ENCODE data around the gene SLMAP.
"Not testable (repeated sequence)": the region's sequence is repeated elsewhere in the genome, so short reads cannot be mapped to it uniquely, and the experiment has no call there.

SLMAP gene

DNA sequence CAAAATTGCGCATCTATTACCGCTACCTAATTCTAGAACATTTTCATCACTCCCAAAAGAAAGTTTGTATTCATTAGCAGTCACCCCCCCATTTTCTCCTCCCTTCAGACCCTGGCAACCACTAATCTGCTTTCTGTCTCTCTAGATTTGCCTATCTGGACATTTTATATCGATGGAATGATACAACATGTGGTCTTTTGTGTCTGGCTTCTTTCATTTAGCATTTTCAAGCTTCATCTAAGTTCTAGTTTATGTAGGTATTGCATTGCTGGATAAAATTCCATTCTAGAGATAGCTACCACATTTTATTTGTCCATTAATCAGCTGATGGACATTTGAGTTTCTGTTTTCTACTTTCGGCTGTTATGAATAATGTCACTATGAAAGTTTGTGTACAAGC is 38.4 kb downstream of the SLMAP start:
- DNase-seq (ENCODE audit: low spot score), result no peak

DNA sequence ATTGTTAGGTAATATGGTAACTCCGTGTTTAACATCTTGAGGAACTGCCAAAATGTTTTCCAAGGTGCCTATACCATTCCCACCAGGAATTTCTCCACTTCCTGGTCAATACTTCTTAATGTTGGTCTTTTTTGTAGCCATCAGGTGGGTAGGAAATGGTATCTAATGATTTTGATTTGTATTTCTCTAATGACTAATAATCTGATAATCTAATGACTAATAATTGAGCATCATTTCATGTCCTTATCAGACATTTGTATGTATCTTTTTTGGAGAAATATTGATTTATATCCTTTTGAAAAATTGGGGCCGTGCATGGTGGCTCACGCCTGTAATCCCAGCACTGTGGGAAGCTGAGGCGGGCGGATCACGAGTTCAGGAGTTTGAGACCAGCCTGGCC is 38.8 kb downstream of the SLMAP start:
- no peak for DNase-seq (ENCODE audit: low spot score)

DNA sequence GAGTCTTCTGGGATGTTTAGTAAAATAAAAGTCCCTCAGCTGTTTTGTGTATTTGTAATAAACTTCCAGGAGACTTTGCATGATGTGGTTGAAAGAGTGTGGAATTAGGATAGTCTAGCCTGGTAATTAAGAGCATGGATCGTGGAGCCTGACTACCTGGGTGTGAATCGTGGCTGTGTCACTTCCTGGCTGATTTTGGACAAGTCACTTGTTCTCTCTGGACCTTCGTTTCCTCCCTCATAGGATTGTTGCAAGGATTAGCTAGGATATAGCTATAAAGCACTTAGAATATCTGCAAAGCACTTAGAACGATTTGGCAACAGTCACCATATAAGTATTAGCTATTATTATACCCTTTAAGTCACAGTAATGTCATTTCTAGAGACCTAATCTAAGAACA is 40.2 kb downstream of the SLMAP start:
- DNase-seq (ENCODE audit: low spot score), result no peak

DNA sequence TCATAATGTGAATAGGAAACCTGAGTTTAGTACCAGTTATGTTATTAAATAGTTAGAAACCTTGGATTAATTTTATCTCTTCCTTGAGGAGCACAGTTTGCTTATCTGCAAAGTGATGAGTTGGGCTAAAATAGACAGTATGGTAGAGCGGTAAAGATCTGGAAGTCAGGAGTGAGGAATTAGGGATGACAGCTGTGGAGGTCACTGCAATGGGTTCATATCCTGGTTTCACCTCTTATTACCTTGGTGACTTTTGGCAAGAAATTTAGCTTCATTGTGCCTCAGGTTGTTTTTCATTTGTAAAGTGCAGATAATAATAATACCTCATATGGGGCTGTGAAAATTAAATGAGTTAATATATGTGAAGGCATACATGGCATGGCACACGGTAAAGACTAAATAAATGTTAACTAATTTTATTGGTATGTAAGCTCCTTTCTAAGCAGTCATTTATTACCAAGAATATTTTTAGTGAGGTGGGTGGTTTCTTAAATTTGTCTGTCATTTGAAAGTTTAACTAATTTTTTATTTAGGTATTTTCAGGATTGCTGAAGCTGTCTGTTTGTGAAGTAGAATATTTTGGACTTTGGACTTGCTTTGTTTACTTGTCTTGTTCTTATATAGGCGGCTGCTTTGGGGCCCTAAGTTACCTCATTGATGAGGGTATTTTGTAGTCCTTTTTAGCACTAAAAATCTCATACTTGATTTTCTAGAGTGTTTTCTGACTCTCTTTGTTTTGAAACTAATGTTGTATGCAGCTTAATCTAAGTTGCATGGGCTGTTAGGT is 41.8 kb downstream of the SLMAP start:
- no peak for DNase-seq (ENCODE audit: low spot score)

DNA sequence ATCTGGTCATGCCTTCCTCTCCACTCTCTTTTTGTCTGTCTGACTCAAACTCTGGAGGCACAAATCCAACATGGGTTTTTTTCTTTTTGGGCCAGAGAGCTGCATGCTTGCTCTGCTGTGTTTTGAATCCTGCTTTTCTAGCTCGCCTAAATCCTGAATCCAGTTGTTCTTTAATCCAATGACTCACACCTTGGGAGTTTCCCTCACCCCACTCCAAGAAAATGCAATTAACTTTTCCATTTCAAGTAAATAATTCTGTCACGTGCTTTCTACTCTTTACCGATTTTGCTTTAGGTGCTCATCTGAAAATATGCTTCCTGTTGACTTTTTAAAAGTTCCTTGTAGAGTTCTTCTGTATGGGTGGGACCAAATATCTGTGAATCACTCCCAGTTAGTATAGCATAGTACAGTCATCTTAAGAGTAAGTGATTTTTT is 47.6 kb downstream of the SLMAP start:
- DNase-seq (ENCODE audit: low spot score), result peak; percentile 12

DNA sequence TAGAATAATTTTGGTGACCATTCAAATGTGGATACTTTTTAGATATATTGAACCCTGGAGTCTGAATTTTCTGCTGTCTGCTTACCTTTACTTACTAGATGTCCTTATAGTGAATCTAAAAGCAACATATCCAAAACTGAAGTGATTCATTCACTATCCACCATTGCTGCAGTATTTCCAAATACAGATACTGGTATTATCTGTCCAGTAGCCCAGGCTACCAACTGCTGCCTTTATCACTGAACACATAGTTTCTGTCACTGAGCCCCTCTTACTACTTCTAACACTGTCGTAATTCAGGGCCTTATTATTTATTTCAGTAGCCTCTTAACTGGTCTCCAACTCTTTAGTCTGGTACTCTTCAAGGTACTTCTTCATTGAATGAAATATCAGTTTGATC is 49.2 kb downstream of the SLMAP start:
- no peak for DNase-seq (ENCODE audit: low spot score)

DNA sequence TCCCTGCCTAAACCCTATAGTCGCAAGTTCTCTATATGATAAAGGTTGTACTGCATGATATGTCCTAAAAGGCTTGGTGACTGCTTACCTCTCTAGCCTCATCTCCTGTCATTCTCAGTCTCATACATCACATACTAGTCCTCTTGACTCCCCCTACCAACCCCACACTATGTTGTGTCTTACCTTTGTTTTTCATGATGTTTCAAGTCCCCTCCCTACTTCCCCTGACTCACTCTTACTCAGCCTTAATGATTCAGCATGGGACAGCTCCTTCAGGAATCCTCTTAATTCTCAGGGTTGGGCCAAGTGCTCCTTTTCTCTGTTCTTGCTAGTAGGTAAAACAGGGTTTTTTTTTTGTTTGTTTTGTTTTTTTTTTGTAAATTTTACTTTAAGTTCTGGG is 49.6 kb downstream of the SLMAP start:
- no peak for DNase-seq (ENCODE audit: low spot score)

DNA sequence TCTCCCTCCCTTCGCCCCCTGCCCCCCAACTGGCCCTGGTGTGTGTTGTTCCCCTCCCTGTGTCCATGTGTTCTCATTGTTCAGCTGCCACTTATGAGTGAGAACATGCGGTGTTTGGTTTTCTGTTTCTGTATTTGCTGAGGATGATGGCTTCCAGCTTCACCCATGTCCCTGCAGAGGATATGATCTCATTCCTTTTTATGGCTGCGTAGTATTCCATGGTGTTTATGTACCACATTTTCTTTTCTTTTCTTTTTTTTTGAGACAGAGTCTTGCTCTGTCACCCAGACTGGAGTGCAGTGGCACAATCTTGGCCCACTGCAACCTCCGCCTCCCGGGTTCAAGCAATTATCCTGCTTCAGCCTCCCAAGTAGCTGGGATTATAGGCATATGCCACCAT is 50.1 kb downstream of the SLMAP start:
- not testable (repeated sequence) for DNase-seq (ENCODE audit: low spot score)

DNA sequence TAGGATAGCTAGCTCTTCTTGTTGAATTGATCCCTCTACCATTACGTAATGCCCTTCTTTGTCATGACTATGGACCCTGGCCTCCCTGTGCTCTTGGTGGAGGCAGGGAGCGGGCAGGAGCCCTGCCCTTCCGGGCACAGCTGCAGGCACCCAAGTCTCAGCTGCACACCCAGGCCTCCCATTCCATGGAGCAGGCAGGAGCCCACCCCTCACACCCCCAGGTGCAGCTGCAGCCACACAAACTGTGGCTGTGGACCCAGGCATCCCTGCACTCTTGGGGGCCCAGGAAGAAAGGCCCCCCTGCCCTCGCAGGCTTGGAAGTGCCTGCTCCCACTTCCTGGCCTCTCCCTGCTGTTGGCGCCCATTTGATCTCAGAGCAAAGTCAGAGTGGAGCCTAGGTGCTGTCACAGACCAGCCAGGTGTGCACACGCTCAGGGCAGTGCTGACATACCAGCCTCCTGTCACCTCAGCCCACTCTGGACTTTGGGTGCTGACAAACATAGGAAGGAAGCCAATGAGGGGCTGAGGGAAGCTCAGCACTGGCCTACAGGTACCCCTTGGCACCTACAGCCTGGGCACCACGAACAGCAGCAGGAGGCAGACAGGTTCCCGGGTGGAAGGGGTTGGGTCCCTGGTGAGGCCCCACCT is 53.0 kb downstream of the SLMAP start:
- no peak for DNase-seq (ENCODE audit: low spot score)

DNA sequence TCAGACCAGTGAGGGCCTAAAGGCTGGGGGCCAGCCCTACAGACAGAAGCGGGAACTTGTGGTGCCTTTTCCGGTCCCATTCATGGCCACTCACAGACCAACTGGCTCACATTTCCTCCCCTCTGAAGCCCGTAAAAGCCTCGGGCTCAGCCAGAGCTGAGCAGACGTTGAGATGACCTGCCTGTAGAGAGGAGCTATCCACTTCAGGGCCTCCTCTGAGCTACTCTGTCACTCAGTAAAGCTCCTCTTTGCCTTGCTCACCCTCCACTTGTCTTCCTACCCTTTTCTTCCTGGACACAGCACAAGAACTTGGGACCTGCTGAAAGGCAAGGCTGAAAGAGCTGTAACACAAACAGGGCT is 53.5 kb downstream of the SLMAP start:
- DNase-seq (ENCODE audit: low spot score), result no peak

DNA sequence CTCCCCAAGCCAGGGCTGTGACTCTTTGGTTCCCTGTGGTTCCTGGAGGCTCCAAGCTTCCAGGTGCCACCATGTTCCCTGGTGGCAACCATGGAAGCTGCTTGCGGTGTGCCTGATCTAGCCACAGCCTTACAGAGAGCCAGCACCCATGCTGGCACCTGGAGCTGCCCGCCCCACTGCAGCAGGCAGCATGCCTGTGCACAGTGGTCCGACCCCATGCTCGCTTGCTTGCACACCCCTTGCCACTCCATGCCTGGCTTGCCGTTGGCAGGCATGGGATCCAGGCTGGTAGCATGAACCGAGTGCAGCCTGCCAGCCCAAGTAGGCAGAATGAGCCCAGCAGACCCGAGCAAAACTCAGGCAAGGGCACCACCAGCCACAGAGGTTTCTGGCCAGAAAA is 53.9 kb downstream of the SLMAP start:
- no peak for DNase-seq (ENCODE audit: low spot score)

DNA sequence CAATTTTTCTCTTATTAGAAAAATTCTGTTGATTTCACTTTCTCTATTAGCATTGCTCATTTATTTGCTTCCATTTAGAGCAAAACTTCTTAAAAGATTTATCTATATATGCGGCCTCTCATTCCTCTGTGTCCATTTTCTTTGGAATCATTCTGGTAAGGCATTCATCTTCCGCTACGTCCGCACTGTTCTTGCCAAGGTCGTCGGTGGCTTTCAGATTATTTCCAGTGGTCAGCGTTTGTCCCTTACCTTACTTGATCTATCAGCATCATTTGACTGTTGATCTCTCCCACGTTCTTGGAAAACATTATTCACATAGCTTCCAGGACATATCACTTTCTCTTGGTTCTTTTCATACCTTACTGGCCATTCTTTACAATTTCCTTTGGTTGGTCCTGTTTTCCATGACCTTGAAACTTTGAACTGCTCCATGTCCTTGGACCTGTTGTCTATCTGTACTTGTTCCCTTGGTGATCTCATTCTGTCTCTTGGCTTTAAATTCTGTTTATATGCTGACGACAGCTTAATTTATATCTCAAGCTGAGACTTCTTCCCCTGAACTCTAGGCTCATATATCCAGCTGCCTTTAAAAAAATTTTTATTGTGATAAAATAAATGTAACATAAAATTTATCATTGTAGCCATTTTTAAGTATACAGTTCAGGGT is 54.5 kb downstream of the SLMAP start:
- no peak for DNase-seq (ENCODE audit: low spot score)

DNA sequence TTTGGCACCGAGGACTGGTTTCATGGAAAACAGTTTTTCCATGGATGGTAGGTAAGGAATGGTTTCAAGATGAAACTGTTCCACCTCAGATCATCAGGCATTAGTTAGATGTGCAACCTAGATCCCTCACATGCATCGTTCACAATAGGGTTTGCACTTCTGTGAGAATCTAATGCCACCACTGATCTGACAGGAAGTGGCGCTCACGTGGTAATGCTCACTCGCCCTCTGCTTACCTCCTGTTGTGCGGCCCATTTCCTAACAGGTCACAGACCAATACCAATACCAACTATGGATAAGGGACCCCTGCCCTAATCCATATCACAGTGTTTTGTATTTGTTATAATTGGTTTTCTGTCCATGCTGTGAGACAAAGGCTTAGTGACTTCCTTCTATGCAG is 58.9 kb downstream of the SLMAP start:
- no peak for DNase-seq (ENCODE audit: low spot score)

DNA sequence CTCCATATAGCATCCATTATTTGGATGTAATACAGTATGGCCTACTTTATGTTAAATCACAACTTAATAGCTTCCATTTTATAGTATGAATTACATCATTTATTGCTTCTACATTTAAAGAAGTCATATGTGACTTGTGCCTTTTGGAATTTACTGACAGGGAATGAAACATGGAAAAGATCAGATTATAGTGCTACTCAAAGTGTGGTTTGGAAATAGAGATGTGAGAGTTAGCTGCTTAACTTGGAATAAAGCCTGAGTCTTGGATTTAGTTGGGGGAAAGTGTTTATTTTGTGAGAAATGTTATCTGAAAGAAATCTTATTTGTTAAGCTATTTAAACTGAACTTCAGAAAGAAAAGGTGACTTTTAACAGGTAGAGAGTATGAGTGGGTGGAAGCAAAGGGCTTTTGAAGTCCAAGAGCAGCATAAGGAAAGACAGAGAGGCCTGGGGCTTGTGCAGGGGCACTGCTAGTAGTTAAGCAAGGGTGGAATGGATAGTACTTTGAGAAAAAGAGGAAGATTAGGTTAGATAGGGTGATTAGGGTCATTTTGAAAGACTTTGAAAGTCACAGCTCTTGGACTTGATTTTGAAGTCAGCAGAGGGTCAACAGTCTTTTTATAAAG is 60.5 kb downstream of the SLMAP start:
- no peak for DNase-seq (ENCODE audit: low spot score)

DNA sequence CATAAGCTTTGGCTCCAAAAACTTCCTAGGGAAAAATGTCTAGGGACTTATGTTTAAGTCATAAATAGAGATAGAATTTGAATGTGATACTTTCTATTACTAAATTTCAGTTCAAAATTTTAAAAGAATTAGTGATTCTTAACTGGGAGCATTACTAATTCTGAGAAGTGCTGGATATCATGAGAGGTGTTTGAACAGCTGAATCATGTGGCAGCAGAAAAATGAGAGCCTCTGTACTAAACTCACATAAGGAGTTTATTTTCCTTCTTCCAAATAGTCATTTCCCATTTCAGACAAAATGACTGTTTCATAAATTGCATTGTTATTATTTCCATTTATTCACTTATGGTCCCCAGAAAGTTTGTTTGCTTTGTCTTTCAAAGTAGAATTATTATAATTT is 62.7 kb downstream of the SLMAP start:
- DNase-seq (ENCODE audit: low spot score), result no peak

DNA sequence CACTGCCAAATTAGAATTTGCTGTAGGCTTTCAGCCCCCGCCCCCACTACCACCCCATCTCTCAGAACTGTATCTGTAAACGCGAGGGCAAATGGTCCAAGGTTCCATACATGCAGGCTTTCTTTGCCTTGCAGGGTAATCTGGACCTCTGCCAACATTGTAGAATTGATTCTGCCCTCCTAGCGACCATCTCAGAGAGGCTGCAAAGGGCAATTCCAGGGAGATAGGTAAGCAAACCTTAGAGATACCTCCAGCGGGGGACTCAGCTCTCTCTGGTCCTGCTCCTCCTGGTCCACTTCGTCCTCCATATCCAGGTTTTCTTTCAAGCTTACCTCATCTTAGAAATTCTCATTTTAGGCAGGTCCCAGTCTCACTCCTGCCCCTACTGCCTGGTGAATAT is 64.4 kb downstream of the SLMAP start:
- no peak for DNase-seq (ENCODE audit: low spot score)

DNA sequence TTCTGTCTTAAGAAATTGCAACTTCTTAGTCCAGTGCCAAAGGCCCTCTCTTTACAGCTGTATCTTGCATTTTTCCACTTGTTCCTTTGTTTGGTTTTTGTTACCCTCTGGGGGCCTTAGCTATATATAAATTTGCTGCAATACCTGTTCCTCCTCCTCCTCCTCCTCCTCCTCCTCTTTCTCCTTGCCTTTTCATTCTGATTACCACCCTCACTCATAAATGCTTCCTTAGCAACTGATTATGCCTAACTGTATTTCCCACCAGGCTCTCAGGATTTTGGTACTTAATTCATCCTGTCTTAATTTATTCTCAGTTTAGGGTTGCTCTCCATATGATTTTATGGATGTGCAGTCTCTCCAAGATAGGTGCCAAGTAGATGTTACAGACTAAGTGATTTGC is 65.7 kb downstream of the SLMAP start:
- DNase-seq (ENCODE audit: low spot score), result no peak

DNA sequence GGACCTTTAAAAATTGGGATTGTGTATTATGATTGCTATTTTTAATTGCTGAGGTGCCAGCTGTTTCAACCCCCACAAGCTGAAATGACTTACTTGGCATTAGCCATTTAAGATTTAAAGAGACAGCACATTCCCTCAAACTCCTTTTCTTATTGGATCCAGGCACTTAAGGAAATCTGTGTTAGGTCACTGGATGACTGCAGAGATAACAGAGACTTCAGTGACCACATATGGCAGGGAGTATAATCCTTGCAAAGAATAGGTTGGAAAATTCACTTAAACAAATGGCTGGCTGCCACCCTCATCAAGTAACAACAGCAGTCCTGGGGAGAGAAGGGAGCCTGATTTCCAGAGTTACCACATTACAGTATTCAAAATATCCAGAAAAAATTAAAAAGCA is 66.6 kb downstream of the SLMAP start:
- no peak for DNase-seq (ENCODE audit: low spot score)

DNA sequence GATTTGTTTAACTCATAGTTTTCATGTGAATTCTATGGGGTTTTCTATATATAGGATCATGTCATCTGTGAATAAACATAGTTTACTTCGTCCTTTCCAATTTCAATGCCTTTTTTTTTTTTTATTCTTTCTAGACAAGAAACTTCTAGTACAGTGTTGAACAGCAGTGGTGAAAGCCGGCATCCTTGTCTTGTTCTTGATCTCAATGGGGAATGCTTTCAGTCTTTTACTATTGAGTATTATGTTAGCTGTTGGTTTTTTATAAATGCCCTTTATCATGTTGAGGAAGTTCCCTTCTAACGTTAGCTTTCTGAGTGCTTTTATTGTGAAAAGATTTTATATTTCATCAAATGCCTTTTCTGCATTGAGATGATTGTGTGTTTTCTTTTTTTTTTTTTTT is 69.0 kb downstream of the SLMAP start:
- DNase-seq (ENCODE audit: low spot score), result no peak

DNA sequence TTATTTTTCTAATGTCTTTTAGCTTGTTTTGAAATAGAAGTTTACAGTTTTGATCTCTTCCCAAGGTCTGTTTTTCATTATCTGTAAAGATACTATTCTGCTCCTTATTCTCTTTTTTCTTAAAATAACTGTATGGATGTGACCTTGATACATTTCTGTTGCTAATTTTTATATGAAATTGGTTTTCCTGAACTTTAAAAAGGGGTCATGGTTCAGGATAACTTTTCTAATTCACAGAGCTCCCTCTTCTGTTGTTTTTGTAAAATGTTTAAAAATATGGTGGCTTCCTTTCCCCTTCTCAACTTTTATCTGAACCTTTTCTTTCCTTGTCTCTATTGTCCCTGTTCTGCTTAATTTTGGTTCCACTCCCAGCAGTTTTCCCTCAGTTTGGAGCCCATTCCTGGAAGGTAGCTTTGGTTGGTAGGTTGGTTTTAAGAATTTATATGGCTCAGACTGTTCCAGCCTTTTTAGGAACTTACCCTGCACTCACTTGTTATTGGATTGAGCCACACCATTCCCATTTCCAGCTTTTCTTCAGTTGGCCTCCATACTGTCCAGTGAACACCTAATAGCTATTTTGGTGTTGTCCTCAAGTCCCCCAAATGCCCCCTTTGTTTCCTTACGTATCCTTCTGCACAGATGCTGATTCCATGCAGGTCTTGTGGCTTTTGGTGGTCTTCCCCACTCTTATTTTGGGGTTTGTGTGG is 70.3 kb downstream of the SLMAP start:
- DNase-seq (ENCODE audit: low spot score), result no peak

DNA sequence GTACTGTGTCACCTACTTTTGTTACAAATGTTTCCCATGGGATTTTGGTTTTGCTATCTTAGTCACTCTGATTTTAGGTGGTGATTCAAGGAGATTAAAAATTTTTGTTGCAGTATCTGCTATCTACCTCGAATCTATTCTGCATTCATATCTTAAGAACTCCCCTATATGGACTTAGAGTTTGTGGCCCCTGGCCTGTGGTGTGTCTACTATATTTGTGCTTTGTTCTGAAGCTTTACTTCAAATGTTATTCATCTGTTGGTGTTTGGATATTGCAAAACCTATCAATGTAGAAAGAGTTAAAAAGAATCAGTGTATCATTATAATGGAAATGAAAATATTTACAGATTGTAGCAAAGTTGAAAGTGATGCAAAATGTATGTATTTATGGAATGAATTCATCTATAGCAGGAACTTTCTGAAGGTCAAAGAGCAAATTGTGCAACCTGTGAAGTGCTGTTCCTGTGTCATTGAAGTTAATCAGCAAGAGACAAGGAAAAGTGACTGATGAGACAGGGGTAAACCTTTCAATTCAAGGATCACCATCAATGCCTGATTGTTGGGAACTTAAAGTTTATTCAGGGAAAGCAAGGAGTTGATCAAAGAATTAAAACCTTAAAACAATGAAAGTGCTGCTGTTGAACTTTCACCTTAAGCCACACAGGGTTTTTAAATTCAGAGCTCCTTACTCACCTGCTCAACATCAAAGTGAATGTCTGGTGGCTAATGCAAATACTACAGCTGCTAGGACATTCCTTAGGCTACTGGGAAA is 71.0 kb downstream of the SLMAP start:
- DNase-seq (ENCODE audit: low spot score), result no peak

DNA sequence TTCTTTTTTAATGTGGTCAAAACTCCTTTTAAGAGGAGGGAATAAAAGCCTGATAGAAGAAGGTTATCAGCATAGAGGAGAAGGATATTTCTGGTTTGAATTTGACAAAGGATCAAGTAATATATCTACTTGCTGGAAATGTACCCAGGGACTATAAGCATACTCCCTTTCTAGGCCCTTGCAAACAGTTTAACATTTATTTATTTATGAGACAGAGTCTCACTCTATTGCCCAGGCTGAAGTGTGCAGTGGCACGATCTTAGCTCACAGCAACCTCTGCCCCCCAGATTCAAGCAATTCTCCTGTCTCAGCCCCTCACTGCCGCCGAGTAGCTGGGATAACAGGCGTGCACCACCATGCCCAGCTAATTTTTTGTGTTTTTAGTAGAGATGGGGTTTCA is 71.6 kb downstream of the SLMAP start:
- DNase-seq (ENCODE audit: low spot score), result no peak
